Measurements from ENCODE around the gene DTHD1. TPM values are rescaled to one million over a fixed set of nuclear protein-coding genes. Genes with fewer than 3 reads are reported as not detected.

Gene DTHD1
- total and polyA plus RNA-seq, 2 of the 8 experiments (the other 6 are each of a cell fraction or from before 2014, with no cell fraction given) = not detected

GRCh38 chr4:36235306-36235705, 46.1 kb upstream of the DTHD1 start (continued):
- TF ChIP-seq CEBPB (IDR thresholded peaks at IDR 0.05; ENCODE audit: low read depth, low read length) (no peak), E2F6 (IDR thresholded peaks at IDR 0.05) (no peak), EP300 (IDR thresholded peaks at IDR 0.05; ENCODE audit: borderline replicate concordance in 1 of 2, low read depth in 2 of 2, low read length in 2 of 2) (no peak), CBX5 (IDR thresholded peaks at IDR 0.05; ENCODE audit: low read depth, low read length) (no peak), RBBP5 (IDR thresholded peaks at IDR 0.05; ENCODE audit: borderline replicate concordance, low read depth, low read length) (no peak), TCF12 (IDR thresholded peaks at IDR 0.05; ENCODE audit: low read depth, low read length) (no peak)
